Lung (tissue), 12 donors: ENCODE results near the gene ATP8B1. TPM values are rescaled to one million over a fixed set of nuclear protein-coding genes. Genes with fewer than 3 reads are reported as not detected.

Experiments used
- ATAC-seq: fragments of 200-7000 bp; cut with Tn5 transposase; one replicate; pipeline ENCODE4 v1.9.1; 2020; ENCODE audit warnings: moderate number of reproducible peaks; ENCODE audit not compliant: insufficient read depth, low FRiP score
- DNase-seq, 3 donors: peaks; one replicate each; pipeline ENCODE4 v3.0.0-alpha.2; 2013 to 2017
- H3K27ac ChIP-seq, 2 donors: one replicate each; pipeline ENCODE4 v1.5.1; 2013; ENCODE audit warnings: mild to moderate bottlenecking in 2 of 2, moderate library complexity in 2 of 2, control low read depth in 1 of 2, inconsistent platforms in 1 of 2, low read depth in 1 of 2, low read length in 1 of 2
- H3K27me3 ChIP-seq, 3 donors: one replicate each; pipeline ENCODE4 v1.5.1; 2013; ENCODE audit warnings: low read length in 2 of 3; ENCODE audit not compliant: control insufficient read depth in 3 of 3, insufficient read depth in 3 of 3
- H3K36me3 ChIP-seq, 4 donors: one replicate each; pipeline ENCODE4 v1.5.1; 2013; ENCODE audit warnings: low read length in 4 of 4, mild to moderate bottlenecking in 1 of 4, moderate library complexity in 1 of 4; ENCODE audit not compliant: control insufficient read depth in 4 of 4, insufficient read depth in 4 of 4
- H3K4me1 ChIP-seq, 5 donors: one replicate each; pipeline ENCODE4 v1.5.1; 2013; ENCODE audit warnings: low read length in 5 of 5, mild to moderate bottlenecking in 2 of 5, moderate library complexity in 1 of 5; ENCODE audit not compliant: control insufficient read depth in 5 of 5, insufficient read depth in 5 of 5
- H3K4me3 ChIP-seq: one replicate; pipeline ENCODE4 v1.5.1; 2013; ENCODE audit warnings: mild to moderate bottlenecking, control low read depth, moderate library complexity
- H3K9ac ChIP-seq, 2 donors: one replicate each; pipeline ENCODE4 v1.5.1; 2013; ENCODE audit warnings: low read length in 2 of 2, control low read depth in 1 of 2; ENCODE audit not compliant: insufficient read depth in 1 of 2
- H3K9me3 ChIP-seq, 4 donors: one replicate each; pipeline ENCODE4 v1.5.1; 2013; ENCODE audit warnings: low read length in 3 of 4, mild to moderate bottlenecking in 1 of 4, moderate library complexity in 1 of 4; ENCODE audit not compliant: control insufficient read depth in 4 of 4, insufficient read depth in 3 of 4
- WGBS, 2 donors: extraction: QIAGEN DNeasy Blood & Tissue Kit; methylation state at CpG; one replicate each; pipeline ENCODE4 v1.1.7; 2013; 5-methylcytosine and 5-hydroxymethylcytosine counted together
- polyA plus RNA-seq, 2 donors: library from polyadenylated mRNA; stranded (reverse); fragments of 200-250 nt; gene quantifications; one replicate each; pipeline ENCODE4 v1.2.1, GENCODE V29; 2013
- total RNA-seq, 2 donors: library from RNA; depleted of rRNA in 1 of 2; stranded (reverse); fragments of >200 nt in 1 of 2; gene quantifications; one replicate each; pipeline ENCODE4 v1.2.1, GENCODE V29; 2014 to 2021
- TF ChIP-seq, protein P1 (sequence below): IDR thresholded peaks from 2 replicates; pipeline ENCODE4 v1.5.1; 2012; ENCODE audit warnings: mild to moderate bottlenecking; ENCODE audit errors: control extremely low read depth, extremely low read depth
- donor health status: control.
- donor health status: control.
- donor health status: Bipolar disorder and iron deficiency.
- donor health status: healthy.
- donor health status: DM: yes; HTN: yes; CAD: no.

Gene ATP8B1
- total and polyA plus RNA-seq, 4 donors, result 7.3 to 42.0 (median 18.2) TPM

DNA sequence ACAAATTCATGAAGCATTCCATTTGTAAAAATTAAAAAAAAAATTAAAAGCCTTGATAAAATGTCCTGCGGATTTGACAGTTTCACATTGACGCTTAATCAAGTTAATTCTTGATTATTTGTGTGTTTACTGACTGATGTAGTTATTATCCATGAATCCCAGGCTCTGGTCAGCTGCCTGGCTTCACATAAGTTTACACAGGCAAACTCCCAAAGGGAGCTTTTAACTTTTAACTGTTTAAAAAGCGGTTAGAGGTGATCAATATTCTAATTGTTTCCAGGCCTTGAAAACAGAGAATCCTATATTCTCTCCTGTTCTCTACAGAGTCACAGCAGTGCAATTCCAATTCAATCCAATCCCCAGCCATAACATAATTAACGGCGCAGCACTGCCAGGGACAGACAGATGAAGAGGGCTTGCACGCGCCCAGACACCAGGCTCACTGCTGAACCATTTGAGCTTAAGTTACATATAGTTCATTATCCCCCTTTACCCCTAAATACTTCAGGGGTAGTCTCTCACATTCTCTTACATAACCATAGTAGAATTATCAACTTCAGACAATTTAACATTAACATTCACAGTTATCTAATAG is 47.5 kb downstream of the ATP8B1 start:
- Histone ChIP-seq H3K27me3 (no peaks in the 10 kb centered on the region), H3K4me3 (no peak overlapping the region), H3K27ac (no peak overlapping the region), H3K36me3 (peaks cover 0 to 7% (median 0%) of the 10 kb centered on the region in 4 donors), H3K9ac (no peak overlapping the region), H3K4me1 (peaks cover 0 to 4% (median 0%) of the 10 kb centered on the region in 5 donors), H3K9me3 (no peaks in the 10 kb centered on the region)
- DNase-seq (no peak), ATAC-seq (no peak)
- TF ChIP-seq, protein P1, sequence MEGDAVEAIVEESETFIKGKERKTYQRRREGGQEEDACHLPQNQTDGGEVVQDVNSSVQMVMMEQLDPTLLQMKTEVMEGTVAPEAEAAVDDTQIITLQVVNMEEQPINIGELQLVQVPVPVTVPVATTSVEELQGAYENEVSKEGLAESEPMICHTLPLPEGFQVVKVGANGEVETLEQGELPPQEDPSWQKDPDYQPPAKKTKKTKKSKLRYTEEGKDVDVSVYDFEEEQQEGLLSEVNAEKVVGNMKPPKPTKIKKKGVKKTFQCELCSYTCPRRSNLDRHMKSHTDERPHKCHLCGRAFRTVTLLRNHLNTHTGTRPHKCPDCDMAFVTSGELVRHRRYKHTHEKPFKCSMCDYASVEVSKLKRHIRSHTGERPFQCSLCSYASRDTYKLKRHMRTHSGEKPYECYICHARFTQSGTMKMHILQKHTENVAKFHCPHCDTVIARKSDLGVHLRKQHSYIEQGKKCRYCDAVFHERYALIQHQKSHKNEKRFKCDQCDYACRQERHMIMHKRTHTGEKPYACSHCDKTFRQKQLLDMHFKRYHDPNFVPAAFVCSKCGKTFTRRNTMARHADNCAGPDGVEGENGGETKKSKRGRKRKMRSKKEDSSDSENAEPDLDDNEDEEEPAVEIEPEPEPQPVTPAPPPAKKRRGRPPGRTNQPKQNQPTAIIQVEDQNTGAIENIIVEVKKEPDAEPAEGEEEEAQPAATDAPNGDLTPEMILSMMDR, result no peak
- 91 to 94% methylated on average over 7 of the region's 7 CpGs for WGBS, 2 donors

GRCh38 chr18:57754577-57755338 is 48.4 kb downstream of the ATP8B1 start:
- H3K36me3 ChIP-seq, result peaks cover 0 to 2% (median 0%) of the 10 kb centered on the region in 4 donors
- DNase-seq (no peak), ATAC-seq (no peak)
- H3K9me3 ChIP-seq, result no peaks in the 10 kb centered on the region
- H3K27ac ChIP-seq, result no peak overlapping the region
- H3K27me3 ChIP-seq, result no peaks in the 10 kb centered on the region
- WGBS, 2 donors, result 90 to 91% methylated on average over 5 of the region's 5 CpGs
- peaks cover 0 to 4% (median 1%) of the 10 kb centered on the region in 5 donors for H3K4me1 ChIP-seq
- no peak overlapping the region for H3K9ac ChIP-seq
- TF ChIP-seq, protein P1, result no peak
- H3K4me3 ChIP-seq, result no peak overlapping the region

DNA sequence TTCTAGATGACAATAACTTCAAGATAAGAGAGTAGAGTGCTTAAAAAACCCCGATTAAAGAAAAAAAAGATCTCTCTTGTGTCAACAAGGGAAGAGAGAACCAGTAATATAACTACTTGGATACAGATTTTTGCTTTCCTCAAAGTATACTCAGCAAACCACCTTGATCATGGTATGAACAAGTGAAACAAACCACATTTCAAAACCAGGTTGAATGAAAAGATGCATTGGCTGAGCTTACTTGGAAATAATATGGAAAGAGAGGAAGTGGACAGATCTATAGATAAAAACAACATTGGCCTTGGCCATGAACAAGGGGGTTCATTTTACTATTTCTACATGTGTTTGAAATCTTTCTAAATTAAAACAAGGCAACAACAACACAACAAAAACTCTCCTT is 50.1 kb downstream of the ATP8B1 start:
- Histone ChIP-seq H3K27me3 (no peaks in the 10 kb centered on the region), H3K4me1 (peaks cover 0 to 8% (median 1%) of the 10 kb centered on the region in 5 donors), H3K36me3 (peaks cover 0 to 2% (median 0%) of the 10 kb centered on the region in 4 donors), H3K9me3 (no peaks in the 10 kb centered on the region), H3K9ac (no peak overlapping the region), H3K27ac (no peak overlapping the region), H3K4me3 (no peak overlapping the region)
- TF ChIP-seq, protein P1, result no peak
- DNase-seq, result no peak
- no peak for ATAC-seq
- WGBS, 2 donors, result 34 to 39% methylated on average over 1 of the region's 1 CpG
